A673 (cell line): ENCODE measurements around the gene MN1. TPM values are rescaled to one million over a fixed set of nuclear protein-coding genes. Genes with fewer than 3 reads are reported as not detected.

Experiments used
- BruUV-seq: library from RNA; stranded (reverse); fragments of 400-500 nt; replicated peaks from 2 replicates; lab custom pipeline; 2021; lab: Mats Ljungman, UMichigan
- CTCF ChIA-PET: fragments of 300-600 bp; sonication (Branson Sonifier 250); formaldehyde crosslinking; loops from one replicate; lab custom pipeline; 2022; ENCODE audit warnings: antibody characterized with exemption; lab: Charles Lee
- POLR2A ChIA-PET: fragments of 300-600 bp; sonication (Branson Sonifier 250); formaldehyde crosslinking; loops from one replicate; lab custom pipeline; 2022; ENCODE audit warnings: antibody characterized with exemption; ENCODE audit not compliant: low non-redundant PET; lab: Charles Lee
- DNase-seq: peaks from one replicate; pipeline ENCODE4 v3.0.0-alpha.2; 2015; ENCODE audit warnings: low spot score
- H3K27ac ChIP-seq: fragments of 200-600 bp; sonication (generic); 2 replicates; pipeline ENCODE4 v1.5.1; 2016; ENCODE audit warnings: mixed run types, low read depth, mild to moderate bottlenecking, mixed read lengths, antibody characterized with exemption, low read length; ENCODE audit not compliant: poor library complexity, severe bottlenecking
- H3K27me3 ChIP-seq: fragments of 200-600 bp; sonication (generic); replicated peaks from 2 replicates; pipeline ENCODE4 v1.6.1; 2017; ENCODE audit warnings: mixed run types, low read depth, mild to moderate bottlenecking, mixed read lengths, antibody characterized with exemption, low read length; ENCODE audit not compliant: insufficient read depth, poor library complexity
- H3K36me3 ChIP-seq: fragments of 200-600 bp; sonication (generic); 2 replicates; pipeline ENCODE4 v1.6.1; 2016; ENCODE audit warnings: mixed run types, mild to moderate bottlenecking, mixed read lengths, antibody characterized with exemption, low read length; ENCODE audit not compliant: insufficient read depth, poor library complexity, severe bottlenecking
- H3K4me1 ChIP-seq: fragments of 200-600 bp; sonication (generic); 2 replicates; pipeline ENCODE4 v1.6.1; 2017; ENCODE audit warnings: mixed run types, mild to moderate bottlenecking, mixed read lengths, antibody characterized with exemption, low read length; ENCODE audit not compliant: insufficient read depth, poor library complexity, severe bottlenecking
- H3K4me3 ChIP-seq: fragments of 200-600 bp; sonication (generic); 2 replicates; pipeline ENCODE4 v1.5.1; 2016; ENCODE audit warnings: low read depth, mixed run types, mild to moderate bottlenecking, mixed read lengths, low read length; ENCODE audit not compliant: poor library complexity, severe bottlenecking
- H3K9me3 ChIP-seq: fragments of 200-600 bp; sonication (generic); 2 replicates; pipeline ENCODE4 v1.6.1; 2016; ENCODE audit warnings: mixed run types, low read depth, mild to moderate bottlenecking, mixed read lengths, antibody characterized with exemption, low read length; ENCODE audit not compliant: poor library complexity, severe bottlenecking
- CTCF ChIP-seq: fragments of 300-800, 200-600 bp; sonication (generic); conservative IDR thresholded peaks from 2 replicates; pipeline ENCODE4 v1.5.1; 2017; ENCODE audit warnings: low read depth, mild to moderate bottlenecking, antibody characterized with exemption, low read length, moderate library complexity, mixed read lengths
- EZH2 ChIP-seq: fragments of 200-600 bp; sonication (generic); IDR thresholded peaks from 2 replicates; pipeline ENCODE4 v1.6.1; 2017; ENCODE audit warnings: borderline replicate concordance, low read depth, mild to moderate bottlenecking, mixed read lengths, antibody characterized with exemption, low read length; ENCODE audit not compliant: poor library complexity, severe bottlenecking
- intact Hi-C: fragments of 100-400 bp; cut with micrococcal nuclease; formaldehyde crosslinking; loops from one replicate; pipeline ENCODE4 v1.10.0; 2022; ENCODE audit not compliant: unreplicated experiment
- total RNA-seq: library from RNA; stranded (reverse); gene quantifications from 2 replicates; pipeline ENCODE4 v1.2.3, GENCODE V29; 2021

Gene MN1
- total RNA-seq, 1 experiment from 2014 or later, result 8.4 TPM

GRCh38 chr22:27846910-27847309, 45.4 kb upstream of the MN1 start:
- Histone ChIP-seq H3K4me3 (no peak overlapping the region), H3K9me3 (no peaks in the 10 kb centered on the region), H3K27ac (no peak overlapping the region), H3K4me1 (peaks cover 59% of the 10 kb centered on the region), H3K36me3 (peaks cover 7% of the 10 kb centered on the region), H3K27me3 (no peaks in the 10 kb centered on the region)
- no TSS peak for BruUV-seq
- ChIA-PET CTCF (no interaction called here), POLR2A (no interaction called here)
- intact Hi-C loops, result no loop called here
- TF ChIP-seq EZH2 (no peak), CTCF (no peak)
- DNase-seq, result no peak

GRCh38 chr22:27846248-27846757, 44.7 kb upstream of the MN1 start:
- TF ChIP-seq CTCF (no peak), EZH2 (no peak)
- POLR2A ChIA-PET, result no interaction called here
- Histone ChIP-seq H3K27me3 (no peaks in the 10 kb centered on the region), H3K4me3 (no peak overlapping the region), H3K27ac (no peak overlapping the region), H3K4me1 (peaks cover 56% of the 10 kb centered on the region), H3K9me3 (no peaks in the 10 kb centered on the region), H3K36me3 (peaks cover 7% of the 10 kb centered on the region)
- BruUV-seq, result no TSS peak
- no peak for DNase-seq
- intact Hi-C loops, result no loop called here
- CTCF ChIA-PET, result no interaction called here

- BruUV-seq, result no TSS peak
- no peaks in the 10 kb centered on the region for H3K9me3 ChIP-seq
- H3K27me3 ChIP-seq, result no peaks in the 10 kb centered on the region
- peaks cover 7% of the 10 kb centered on the region for H3K36me3 ChIP-seq
- ChIA-PET POLR2A (no interaction called here), CTCF (no interaction called here)
- peaks cover 50% of the 10 kb centered on the region for H3K4me1 ChIP-seq
- TF ChIP-seq CTCF (no peak), EZH2 (no peak)
- H3K27ac ChIP-seq, result no peak overlapping the region
- H3K4me3 ChIP-seq, result no peak overlapping the region
- intact Hi-C loops, result no loop called here
- DNase-seq, result no peak
Measured at GRCh38 chr22:27845644-27846043, 44.1 kb upstream of the MN1 start.
